SK-N-DZ (cell line): ENCODE results near the gene ATP1A1. TPM values are rescaled to one million over a fixed set of nuclear protein-coding genes. Genes with fewer than 3 reads are reported as not detected.

ENCODE experiments used
- DNase-seq: peaks from one replicate; pipeline ENCODE4 v3.0.0-alpha.2; 2015; ENCODE audit warnings: low spot score
- polyA plus RNA-seq, 2 experiments: library from polyadenylated mRNA; depleted of rRNA; stranded (reverse); fragments of >200 nt; gene quantifications; 2 replicates each; pipeline ENCODE4 v1.2.3, GENCODE V29; 2014

ATP1A1 gene
- 60.5 and 73.8 TPM in 2 replicates for polyA plus RNA-seq (2014; cell fraction: cytosol; rRNA removed)
- polyA plus RNA-seq (2014; cell fraction: nucleus; rRNA removed) = 64.6 and 149 TPM in 2 replicates

DNA sequence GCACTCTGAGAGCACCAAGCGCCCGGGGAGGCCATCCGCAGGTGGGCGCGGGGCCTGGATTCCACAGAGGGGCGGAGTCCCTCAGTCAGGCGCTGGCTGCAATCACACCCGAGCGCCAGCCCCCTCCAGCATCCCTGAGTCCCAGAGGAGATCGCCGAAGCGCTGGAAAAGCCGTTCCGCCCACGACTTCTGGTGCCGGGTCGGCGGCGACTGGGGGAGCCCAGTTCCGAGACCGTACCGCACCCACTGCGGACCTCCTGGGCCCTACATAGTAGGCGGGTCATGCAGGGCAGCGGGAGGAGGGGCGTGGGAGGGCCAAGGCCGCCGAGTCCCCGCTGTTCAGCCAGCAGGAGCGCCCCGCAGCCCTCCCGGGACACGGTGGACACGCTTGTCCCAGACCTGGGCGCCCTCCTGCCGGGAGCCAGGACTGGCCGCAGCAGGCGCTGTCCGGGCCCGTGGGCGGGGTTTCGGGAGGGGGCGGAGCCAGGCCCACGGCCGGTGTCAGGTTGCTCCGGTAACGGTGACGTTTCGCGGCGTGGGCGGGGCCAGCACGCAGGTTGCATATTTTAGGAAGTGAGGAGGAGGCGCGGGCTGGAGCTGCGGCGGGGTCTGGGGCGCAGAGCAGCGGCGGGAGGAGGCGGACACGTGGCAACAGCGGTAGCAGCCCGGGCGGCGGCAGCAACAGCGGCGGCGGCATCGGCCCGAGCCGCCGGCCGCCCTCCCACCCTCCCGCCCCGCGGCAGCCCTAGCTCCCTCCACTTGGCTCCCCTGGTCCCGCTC lies at the start of gene ATP1A1:
TSS of gene ATP1A1 (plus strand) at position 594 of the 780 bp plus-strand sequence. CDS start 268 bp downstream, outside the sequence.
- peak; percentile 83 for DNase-seq

DNA sequence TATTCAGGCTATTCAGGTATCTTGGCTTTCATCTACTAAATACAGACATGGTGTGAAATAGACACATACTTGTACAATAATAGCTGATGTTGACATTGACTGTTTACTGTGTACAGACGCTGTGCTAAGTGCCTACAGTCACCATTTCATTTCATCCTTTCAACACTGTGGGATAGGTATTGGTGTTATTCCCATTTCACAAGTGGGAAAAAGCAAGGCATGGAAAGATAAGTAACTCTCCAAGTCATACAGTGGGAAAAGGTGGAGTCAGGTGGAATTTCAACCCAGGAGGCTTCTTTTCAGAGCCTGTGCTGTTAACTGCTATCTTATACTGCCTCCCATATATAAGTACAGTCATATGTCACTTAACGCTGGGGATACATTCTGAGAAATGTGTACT lies 49.6 kb upstream of the ATP1A1 start:
- DNase-seq = no peak

DNA sequence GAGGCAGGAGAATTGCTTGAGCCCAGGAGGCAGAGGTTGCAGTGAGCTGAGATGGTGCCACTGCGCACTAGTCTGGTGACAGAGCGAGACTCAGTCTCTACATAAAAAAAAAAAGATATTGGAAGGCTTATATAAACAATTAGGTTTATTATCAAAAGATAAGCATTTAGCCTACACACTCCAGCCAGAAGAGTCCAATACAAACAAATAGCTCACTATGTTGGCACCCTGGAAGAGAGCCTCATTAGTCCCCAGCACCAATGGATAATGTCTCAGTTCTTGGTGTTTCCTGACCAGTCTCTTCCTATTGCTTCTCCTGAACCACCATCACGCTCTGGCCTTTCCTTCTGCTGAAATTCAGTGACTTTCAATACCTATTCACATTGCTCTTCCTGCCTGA lies 48.6 kb upstream of the ATP1A1 start:
- DNase-seq = no peak

DNA sequence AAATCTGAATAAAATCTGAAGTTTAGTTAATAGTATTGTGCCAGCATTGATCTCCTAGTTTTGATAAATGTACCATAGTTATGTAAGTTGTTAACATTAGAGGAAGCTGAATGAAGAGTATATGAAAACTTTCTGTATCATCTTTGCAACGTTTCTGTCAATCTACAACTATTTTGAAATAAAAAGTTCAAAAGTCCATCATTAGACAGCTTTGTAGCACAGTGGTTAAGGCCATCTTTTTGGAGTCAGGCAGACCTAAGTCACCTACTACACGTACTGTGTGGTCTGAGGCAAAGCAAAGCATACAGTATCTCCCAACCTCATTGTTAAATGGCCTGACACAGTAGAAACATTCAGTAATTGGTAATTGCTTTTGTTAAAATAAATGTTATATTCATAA lies 47.9 kb upstream of the ATP1A1 start:
- DNase-seq = no peak

DNA sequence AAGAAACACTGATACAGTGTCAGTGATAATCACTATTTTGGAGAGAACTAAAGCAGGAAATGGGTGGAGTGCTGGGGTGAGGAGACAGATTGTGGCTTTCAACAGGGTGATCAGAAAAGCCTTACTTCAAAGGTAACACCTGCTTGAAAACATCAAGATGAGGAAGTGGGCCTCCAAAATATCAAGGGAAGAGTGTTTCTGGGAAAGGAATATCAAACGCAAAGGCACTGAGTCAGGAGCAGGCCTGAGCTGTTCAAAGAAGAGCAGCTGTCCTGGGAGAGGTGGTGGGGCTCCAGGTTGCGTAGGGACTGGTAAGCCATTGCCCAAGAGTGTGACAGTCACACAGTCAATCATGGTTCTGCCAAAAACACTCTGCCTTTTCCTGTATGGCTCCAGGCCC lies 47.1 kb upstream of the ATP1A1 start:
- no peak for DNase-seq

DNA sequence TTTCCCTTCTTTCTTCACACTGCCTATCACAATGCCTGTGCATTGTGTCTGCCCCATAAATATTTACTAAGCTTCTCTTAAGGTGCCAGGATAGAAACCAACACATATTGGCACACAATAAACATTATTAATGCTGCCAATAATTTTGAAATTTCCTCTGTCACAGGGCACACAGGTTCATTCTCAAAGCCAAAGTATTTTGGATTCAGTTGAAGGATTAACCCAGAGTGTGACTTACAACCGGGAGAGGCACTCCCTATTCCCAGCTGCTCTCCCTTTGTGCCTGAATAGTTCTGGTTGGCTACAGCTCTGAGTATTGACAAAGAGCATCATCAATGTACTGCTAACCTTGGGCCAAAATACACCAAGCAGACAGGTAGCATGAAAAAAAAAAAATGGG lies 46.6 kb upstream of the ATP1A1 start:
- DNase-seq = no peak

DNA sequence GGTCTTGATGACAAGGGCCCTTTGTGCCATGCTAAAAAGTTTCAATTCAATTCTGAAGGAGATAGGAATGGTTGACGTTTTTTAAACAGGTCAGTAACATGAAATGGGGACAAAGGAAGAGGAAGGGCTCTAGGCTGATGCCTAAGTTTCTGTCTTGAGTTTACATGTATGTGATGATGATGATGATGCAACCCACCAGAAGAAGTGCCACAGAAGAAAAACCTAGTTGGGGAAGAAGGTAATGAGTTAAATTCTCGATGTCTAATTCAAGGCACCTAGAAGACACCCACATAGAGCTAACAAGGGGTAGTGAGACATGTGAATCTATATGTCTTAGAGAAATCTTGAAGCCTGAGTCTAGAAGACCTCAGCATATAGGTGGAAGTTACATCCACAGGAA lies 44.4 kb upstream of the ATP1A1 start:
- no peak for DNase-seq

GRCh38 chr1:116329524-116330341 lies 43.3 kb upstream of the ATP1A1 start:
- no peak for DNase-seq

DNA sequence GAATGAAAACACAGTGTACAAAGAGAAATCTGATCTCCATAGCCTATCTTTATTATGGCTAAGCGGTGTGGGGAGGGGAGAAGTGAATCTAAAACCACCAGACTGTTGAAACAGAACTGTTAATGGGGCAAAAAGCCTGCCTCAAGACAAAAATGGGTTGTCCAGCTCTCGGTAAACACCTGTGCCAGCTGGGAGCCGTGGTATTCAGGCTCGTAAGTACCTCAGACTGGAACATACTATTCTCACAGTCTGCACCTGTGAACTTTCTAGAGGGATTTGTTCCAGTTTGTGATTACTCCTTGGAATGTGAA lies 42.7 kb upstream of the ATP1A1 start:
- no peak for DNase-seq

GRCh38 chr1:116330846-116331245 lies 42.2 kb upstream of the ATP1A1 start:
- no peak for DNase-seq

- no peak for DNase-seq
Measured at GRCh38 chr1:116331523-116331922, 41.5 kb upstream of the ATP1A1 start.

DNA sequence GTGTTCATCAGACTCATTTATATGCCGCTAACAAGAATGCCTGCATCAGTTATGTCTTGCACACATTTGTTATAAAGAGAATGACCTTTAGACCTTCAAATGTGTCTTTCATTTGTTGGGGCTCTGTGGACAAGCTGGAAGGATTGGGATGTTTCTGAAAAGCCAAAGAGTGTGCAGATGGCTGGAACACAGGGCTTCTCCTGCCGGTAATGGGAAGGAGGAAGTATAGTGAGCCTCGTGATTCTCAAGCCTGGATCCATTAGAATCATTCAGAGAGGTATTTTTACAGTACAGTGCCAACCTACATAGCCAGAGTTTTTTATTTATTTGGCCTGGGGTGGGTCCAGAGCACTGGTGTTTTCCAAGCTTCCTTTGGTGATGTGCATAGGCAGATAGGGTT lies 40.6 kb upstream of the ATP1A1 start:
- DNase-seq = no peak

- DNase-seq = no peak
Measured at GRCh38 chr1:116333171-116334014, 39.7 kb upstream of the ATP1A1 start.

DNA sequence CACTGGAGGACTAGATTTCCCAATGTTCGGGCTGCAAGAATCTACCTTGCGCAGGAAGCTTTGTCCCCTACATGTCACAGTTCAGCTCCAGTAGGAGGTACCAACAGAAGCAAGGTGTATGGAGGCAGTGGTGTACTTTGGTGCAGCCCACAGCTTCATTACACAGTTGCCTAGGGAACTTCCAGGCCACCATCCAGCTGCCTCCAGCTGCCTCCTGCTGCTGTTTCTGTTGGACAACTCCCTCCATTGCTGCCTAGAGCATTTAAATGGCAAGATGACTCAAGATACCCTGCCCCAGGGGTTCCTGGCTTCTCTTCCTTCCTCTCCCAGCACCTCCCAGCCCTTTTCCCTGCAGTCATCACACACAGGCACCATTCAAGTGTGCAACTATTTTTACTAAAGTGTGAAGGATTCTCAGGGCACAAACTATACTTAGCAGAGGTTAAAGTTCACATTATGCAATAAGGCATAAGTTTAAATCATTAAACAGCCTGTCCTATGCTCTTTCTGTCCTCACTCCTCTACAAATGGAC lies 39.0 kb upstream of the ATP1A1 start:
- no peak for DNase-seq

- DNase-seq = peak; percentile 8
Measured at GRCh38 chr1:116334868-116335635, 38.0 kb upstream of the ATP1A1 start.

- DNase-seq = peak; percentile 20
Measured at GRCh38 chr1:116335850-116336624, 37.0 kb upstream of the ATP1A1 start.

DNA sequence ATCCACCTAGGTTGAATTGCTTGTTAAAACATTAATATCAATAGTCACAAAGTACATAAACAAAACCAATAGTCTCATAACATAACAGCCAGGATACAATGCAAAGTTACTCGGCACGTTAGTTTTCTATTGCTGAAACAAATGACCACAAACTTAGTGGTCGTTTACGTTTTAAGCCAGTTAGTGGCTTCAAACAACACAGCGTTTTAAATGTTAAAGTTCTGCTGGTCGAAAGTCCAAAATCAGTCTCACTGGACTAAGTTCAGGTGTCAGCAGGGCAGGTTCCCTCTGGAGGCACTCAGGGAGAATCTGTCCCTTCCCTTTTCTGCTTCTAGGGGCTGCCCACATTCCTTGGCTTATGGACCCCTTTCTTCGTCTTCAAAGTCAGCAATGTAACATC lies 35.6 kb upstream of the ATP1A1 start:
- DNase-seq = no peak

DNA sequence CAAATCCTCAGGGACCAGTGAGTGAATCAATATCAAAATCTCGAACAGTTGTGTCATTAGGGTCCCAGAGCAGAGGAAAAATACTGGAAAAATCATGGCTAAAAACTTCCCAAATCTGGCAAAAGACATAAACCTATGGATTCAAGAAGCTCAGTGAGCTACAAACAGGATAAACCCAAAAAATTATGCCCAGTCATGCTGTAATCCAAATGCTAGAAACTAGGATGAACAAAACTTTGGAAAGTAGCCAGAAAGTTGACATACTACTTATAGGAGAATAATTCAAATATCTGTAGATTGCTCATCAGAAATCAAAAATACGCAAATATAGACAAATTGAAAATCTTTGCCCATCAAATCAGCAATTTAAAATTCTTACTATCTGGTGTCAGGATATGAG lies 34.6 kb upstream of the ATP1A1 start:
- DNase-seq = no peak

GRCh38 chr1:116340506-116341231 lies 32.4 kb upstream of the ATP1A1 start:
- no peak for DNase-seq
